Activated naive CD8-positive, alpha-beta T cell treated with anti-CD3 and anti-CD28 coated beads, Interleukin-2, amount 10 ng/mL, durations not matched to agents 7 days and 5 days (primary cell): ENCODE data around the gene KIF4B. TPM values are rescaled to one million over a fixed set of nuclear protein-coding genes. Genes with fewer than 3 reads are reported as not detected.
"Not testable (repeated sequence)": the region's sequence is repeated elsewhere in the genome, so short reads cannot be mapped to it uniquely, and the experiment has no call there.

Source experiments
- ATAC-seq: fragments of 150-1000 bp; cut with Tn5 transposase; one replicate; pipeline ENCODE4 v1.10.0; 2021; ENCODE audit warnings: low read depth, moderate library complexity
- POLR2A ChIA-PET: fragments of 350-600 bp; sonication (Branson Sonifier 250); formaldehyde crosslinking; loops from one replicate; lab custom pipeline; 2021; ENCODE audit warnings: antibody characterized with exemption; lab: Charles Lee
- DNase-seq: peaks from one replicate; pipeline ENCODE4 v3.0.0; 2021
- H3K27ac Mint-ChIP-seq: one replicate; pipeline ENCODE4 v1.8.0; 2022; ENCODE audit warnings: mild to moderate bottlenecking, mixed read lengths
- H3K27me3 Mint-ChIP-seq: one replicate; pipeline ENCODE4 v1.8.0; 2022; ENCODE audit warnings: mild to moderate bottlenecking, moderate library complexity, mixed read lengths
- H3K36me3 Mint-ChIP-seq: one replicate; pipeline ENCODE4 v1.8.0; 2021; ENCODE audit warnings: mild to moderate bottlenecking, mixed read lengths
- H3K4me1 Mint-ChIP-seq: one replicate; pipeline ENCODE4 v1.8.0; 2021; ENCODE audit warnings: mixed read lengths
- H3K4me3 Mint-ChIP-seq: one replicate; pipeline ENCODE4 v1.8.0; 2022; ENCODE audit warnings: mild to moderate bottlenecking, moderate library complexity, mixed read lengths
- H3K9me3 Mint-ChIP-seq: one replicate; pipeline ENCODE4 v1.8.0; 2021; ENCODE audit warnings: mixed read lengths
- total RNA-seq, 2 experiments: library from RNA; stranded (reverse); gene quantifications; one replicate each; pipeline ENCODE4 v1.2.3, GENCODE V29; 2021

KIF4B gene
- total RNA-seq, 2 experiments from 2014 or later = not detected

DNA sequence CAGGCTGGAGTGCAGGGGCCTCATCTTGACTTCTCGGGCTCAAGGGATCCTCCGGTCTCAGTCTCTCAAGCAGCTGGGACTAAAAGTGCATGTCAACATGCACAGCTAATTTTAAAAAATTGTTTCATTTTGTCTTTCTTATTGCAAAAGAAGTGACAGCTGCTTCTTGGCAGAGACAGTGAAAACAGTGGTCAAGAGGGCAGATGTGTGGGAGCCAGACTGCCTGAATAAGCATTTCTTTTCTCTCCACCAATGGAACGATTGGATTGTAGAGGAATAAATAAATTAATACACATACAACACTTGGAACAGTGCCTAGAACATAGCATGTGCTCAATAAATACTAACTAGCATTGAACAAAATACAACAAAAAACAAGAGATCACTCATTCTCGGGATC lies 27.4 kb upstream of the KIF4B start:
- Mint-ChIP-seq H3K36me3 (no peaks in the 10 kb centered on the region), H3K27ac (no peak overlapping the region), H3K27me3 (peaks cover 21% of the 10 kb centered on the region), H3K9me3 (no peaks in the 10 kb centered on the region), H3K4me1 (no peaks in the 10 kb centered on the region), H3K4me3 (no peak overlapping the region)
- POLR2A ChIA-PET = no interaction called here
- no peak for DNase-seq
- no peak for ATAC-seq

DNA sequence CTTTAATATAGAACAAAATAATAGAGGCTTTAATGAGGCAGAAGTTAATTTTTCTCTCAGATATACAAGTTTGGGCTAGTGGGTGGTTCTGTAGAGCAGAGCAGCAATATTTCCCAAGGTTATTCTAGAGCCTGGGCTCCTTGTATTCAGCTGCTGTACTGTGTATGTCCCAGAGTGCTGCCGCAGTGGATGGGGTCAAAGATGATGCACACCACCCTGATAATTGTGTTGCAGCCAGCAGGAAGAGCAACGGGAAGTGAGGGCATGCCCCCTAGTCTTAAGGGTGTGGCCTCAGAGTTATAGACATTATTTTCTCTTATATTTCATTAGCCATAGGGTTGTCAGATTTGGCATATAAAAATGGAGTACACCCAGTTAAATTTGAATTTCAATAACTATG lies 23.9 kb upstream of the KIF4B start:
- H3K27me3 Mint-ChIP-seq = peaks cover 17% of the 10 kb centered on the region
- no peak overlapping the region for H3K4me3 Mint-ChIP-seq
- no peaks in the 10 kb centered on the region for H3K4me1 Mint-ChIP-seq
- no peak overlapping the region for H3K27ac Mint-ChIP-seq
- DNase-seq (no peak), ATAC-seq (no peak)
- H3K9me3 Mint-ChIP-seq = no peaks in the 10 kb centered on the region
- H3K36me3 Mint-ChIP-seq = no peaks in the 10 kb centered on the region
- POLR2A ChIA-PET = no interaction called here

DNA sequence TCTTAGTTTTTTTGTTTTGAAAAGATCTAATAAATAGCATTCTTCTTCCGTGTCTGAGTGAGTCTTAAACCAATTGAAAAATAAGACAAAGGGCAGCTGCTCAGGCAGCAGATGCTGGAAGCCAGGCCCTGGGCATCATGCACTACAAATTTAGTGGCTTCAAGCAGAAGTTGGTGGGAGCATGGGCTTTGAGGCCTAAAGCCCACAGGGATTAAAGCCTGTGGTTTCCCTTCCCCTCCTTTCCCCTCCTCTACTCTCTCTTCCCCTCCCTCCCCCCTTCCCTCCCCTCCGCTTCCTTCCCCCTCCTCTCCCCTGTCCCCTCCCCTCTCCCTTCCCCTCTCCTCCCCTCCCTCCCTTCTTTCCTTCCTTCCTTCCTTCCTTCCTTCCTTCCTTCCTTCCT lies 20.1 kb upstream of the KIF4B start:
- H3K27ac Mint-ChIP-seq = no peak overlapping the region
- H3K4me1 Mint-ChIP-seq = no peaks in the 10 kb centered on the region
- DNase-seq (no peak), ATAC-seq (no peak)
- H3K4me3 Mint-ChIP-seq = no peak overlapping the region
- peaks cover 4% of the 10 kb centered on the region for H3K27me3 Mint-ChIP-seq
- no peaks in the 10 kb centered on the region for H3K36me3 Mint-ChIP-seq
- no peaks in the 10 kb centered on the region for H3K9me3 Mint-ChIP-seq
- POLR2A ChIA-PET = no interaction called here

DNA sequence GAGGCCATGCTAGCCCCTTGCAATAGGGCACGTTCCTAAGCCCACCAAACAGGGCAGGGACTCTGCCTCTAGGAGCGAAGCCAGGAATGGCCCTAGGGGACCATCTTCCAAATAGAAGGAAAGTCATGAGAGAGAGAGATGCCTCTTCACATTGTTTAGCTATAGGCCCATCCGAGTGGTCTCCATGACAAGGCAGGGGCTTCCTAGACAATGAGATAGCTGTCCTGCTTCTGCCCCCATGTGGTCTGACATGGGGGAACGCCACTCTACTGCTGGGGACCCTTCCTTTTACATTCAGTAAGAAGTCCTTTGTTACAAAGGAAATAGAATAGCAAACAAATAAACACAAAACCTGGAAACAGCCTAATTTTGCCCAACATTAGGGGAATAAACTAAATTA lies 17.9 kb upstream of the KIF4B start:
- ATAC-seq = no peak
- peaks cover 12% of the 10 kb centered on the region for H3K27me3 Mint-ChIP-seq
- H3K36me3 Mint-ChIP-seq = no peaks in the 10 kb centered on the region
- H3K4me3 Mint-ChIP-seq = no peak overlapping the region
- no peak for DNase-seq
- POLR2A ChIA-PET = no interaction called here
- H3K27ac Mint-ChIP-seq = no peak overlapping the region
- H3K9me3 Mint-ChIP-seq = no peaks in the 10 kb centered on the region
- no peaks in the 10 kb centered on the region for H3K4me1 Mint-ChIP-seq

DNA sequence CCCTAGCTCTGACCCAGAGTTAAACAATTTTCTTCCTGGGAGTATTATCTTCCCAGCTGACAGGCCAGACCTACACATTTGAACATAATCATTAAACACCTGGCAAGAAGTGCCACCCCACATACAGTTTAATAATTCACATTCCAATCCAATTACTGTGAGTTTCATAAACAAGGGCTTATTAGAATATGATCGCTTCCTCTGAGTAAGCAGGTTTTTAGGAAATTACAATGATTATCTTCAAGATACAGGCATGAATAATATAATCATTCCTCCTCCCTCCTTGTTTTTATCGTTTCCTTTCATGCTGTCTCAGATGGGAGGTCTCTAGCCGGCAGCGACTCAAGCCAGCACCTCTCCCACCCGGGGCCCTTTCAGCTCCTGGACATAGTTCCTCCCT lies 15.8 kb upstream of the KIF4B start:
- DNase-seq = no peak
- H3K4me3 Mint-ChIP-seq = no peak overlapping the region
- no peaks in the 10 kb centered on the region for H3K9me3 Mint-ChIP-seq
- ATAC-seq = no peak
- H3K27me3 Mint-ChIP-seq = peaks cover 10% of the 10 kb centered on the region
- H3K36me3 Mint-ChIP-seq = no peaks in the 10 kb centered on the region
- POLR2A ChIA-PET = no interaction called here
- H3K27ac Mint-ChIP-seq = no peak overlapping the region
- H3K4me1 Mint-ChIP-seq = no peaks in the 10 kb centered on the region

DNA sequence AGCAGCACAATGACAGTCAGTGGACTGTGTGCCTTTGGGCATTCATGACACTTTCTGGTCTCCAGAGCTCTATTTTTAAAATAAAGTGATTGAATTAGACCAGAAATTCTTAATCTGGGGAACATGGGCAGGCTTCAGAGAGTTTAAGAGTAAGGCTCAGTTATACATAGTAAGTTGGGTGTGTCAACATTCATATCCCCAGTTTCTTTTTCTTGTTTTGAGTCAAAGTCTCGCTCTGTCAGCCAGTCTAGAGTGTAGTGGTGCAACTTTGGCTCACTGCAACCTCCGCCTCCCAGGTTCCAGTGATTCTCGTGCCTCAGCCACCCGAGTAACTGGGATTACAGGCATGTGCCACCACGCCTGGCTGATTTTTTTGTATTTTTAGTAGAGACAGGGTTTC lies 13.7 kb upstream of the KIF4B start:
- POLR2A ChIA-PET = no interaction called here
- no peak overlapping the region for H3K27ac Mint-ChIP-seq
- peaks cover 10% of the 10 kb centered on the region for H3K27me3 Mint-ChIP-seq
- DNase-seq (no peak), ATAC-seq (no peak)
- H3K4me3 Mint-ChIP-seq = no peak overlapping the region
- no peaks in the 10 kb centered on the region for H3K4me1 Mint-ChIP-seq
- no peaks in the 10 kb centered on the region for H3K9me3 Mint-ChIP-seq
- no peaks in the 10 kb centered on the region for H3K36me3 Mint-ChIP-seq

DNA sequence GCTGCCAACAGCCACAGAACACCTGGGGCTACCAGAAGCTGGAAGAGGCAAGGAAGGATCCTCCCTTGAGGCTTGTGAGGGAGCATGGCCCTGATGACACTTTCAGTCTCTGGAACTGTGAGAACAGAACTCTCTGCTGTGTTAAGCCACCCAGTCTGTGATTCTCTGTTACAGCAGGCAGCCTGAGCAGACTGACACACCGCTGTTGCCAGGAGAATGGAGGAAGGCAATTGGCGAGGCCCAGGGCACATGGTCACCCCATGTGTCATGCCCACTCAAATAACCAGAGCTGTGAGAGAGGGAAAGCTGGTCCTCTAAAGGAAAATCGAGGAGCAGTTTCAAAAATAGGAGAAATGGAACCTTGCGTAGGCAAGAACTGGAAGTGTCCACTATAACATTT lies 12.0 kb upstream of the KIF4B start:
- no peak overlapping the region for H3K4me3 Mint-ChIP-seq
- no peak for ATAC-seq
- no peak overlapping the region for H3K27ac Mint-ChIP-seq
- no peaks in the 10 kb centered on the region for H3K36me3 Mint-ChIP-seq
- peaks cover 13% of the 10 kb centered on the region for H3K27me3 Mint-ChIP-seq
- H3K9me3 Mint-ChIP-seq = no peaks in the 10 kb centered on the region
- H3K4me1 Mint-ChIP-seq = no peaks in the 10 kb centered on the region
- no peak for DNase-seq
- POLR2A ChIA-PET = no interaction called here

DNA sequence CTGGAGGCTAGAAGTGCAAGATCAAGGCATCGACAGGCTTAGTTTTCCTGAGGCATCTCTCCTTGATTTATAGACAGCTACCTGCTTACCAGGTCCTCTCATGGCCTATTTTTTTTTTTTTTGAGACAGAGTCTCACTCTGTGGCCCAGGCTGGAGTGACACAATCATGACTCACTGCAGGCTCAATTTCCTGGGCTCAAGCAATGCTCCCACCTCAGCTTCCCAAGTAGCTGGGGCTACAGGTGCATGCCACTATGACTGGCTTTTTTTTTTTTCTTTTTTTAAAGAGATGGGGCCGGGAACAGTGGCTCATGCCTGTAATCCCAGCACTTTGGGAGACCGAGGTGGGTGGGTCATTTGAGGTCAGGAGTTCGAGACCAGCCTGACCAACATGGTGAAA lies 10.8 kb upstream of the KIF4B start:
- not testable (repeated sequence) for H3K27ac Mint-ChIP-seq, H3K4me1 Mint-ChIP-seq, ATAC-seq, H3K9me3 Mint-ChIP-seq, H3K36me3 Mint-ChIP-seq, H3K4me3 Mint-ChIP-seq, DNase-seq
- peaks cover 13% of the 10 kb centered on the region for H3K27me3 Mint-ChIP-seq
- POLR2A ChIA-PET = interaction anchor here (0.6 kb wide), 1 partner anchor 63 kb away, joined by 3 read pairs; no protein-coding TSS in a partner anchor

DNA sequence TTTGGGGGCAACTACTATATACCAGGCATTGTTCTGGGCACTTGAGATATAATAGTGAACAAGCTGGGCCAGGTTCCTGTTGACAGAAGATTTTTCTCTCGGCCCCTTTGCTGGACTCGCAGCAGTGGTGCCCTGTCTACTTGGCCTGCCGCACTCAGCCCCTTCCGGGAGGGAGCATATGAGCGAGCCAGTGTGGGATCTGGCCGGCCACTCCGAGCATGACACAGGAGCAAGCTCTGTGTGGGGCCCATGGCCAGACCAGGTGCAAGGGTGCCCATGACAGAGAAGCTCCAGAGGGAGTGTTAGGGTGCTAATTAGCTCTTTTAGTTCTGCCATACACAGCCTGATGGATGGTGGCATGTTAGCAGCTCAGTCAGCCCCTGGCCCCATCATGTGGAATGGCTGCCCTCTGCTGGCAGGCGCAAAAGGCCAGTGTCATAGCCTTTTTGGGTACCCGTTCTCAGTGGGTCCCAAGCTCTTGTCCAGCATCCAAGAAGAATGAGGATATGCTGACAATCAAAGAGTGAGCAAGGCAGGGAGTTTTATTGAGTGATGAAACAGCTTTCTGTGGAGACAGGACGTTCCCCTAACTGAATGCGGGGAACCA lies 9.3 kb upstream of the KIF4B start:
- Mint-ChIP-seq H3K27ac (no peak overlapping the region), H3K9me3 (no peaks in the 10 kb centered on the region), H3K36me3 (no peaks in the 10 kb centered on the region), H3K4me3 (no peak overlapping the region), H3K4me1 (no peaks in the 10 kb centered on the region), H3K27me3 (peaks cover 3% of the 10 kb centered on the region)
- DNase-seq (peak; percentile 32), ATAC-seq (no peak)
- POLR2A ChIA-PET = no interaction called here

DNA sequence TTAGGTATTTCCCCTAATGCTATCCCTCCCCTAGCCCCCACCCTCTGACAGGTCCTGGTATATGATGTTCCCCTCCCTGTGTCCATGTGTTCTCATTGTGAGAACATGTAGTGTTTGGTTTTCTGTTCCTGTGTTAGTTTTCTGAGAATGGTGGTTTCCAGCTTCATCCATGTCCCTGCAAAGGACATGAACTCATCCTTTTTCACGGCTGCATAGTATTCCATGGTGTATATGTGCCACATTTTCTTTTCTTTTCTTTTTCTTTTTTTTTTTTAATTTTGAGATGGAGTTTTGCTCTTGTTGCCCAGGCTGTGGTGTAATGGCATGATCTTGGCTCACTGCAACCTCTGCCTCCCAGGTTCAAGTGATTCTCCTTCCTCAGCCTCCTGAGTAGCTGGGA lies 7.3 kb upstream of the KIF4B start:
- H3K27ac Mint-ChIP-seq, H3K4me3 Mint-ChIP-seq, H3K36me3 Mint-ChIP-seq, H3K4me1 Mint-ChIP-seq, DNase-seq, H3K27me3 Mint-ChIP-seq, ATAC-seq, POLR2A ChIA-PET, H3K9me3 Mint-ChIP-seq: not testable (repeated sequence)

DNA sequence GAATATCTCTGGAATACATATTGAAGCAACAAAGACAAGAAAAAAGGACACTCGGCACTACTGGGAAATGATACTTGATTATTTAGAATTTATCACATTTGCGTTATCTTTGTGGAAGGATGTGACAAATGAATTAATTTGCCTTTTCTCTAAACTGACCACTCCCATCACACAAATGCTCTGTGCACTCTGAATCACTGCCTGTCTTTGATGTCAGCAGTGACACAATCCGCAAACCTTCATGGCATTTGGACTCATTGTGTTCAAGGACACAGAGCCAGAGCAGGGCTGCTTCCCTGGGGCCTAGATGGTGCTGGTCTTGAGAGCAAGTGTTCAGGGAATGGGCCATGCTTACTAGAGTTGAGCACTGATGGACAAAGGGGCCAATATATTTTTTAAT lies 4.9 kb upstream of the KIF4B start:
- Mint-ChIP-seq H3K27ac (no peak overlapping the region), H3K4me3 (no peak overlapping the region), H3K9me3 (no peaks in the 10 kb centered on the region), H3K27me3 (peaks cover 19% of the 10 kb centered on the region), H3K36me3 (no peaks in the 10 kb centered on the region), H3K4me1 (no peaks in the 10 kb centered on the region)
- POLR2A ChIA-PET = no interaction called here
- no peak for DNase-seq
- ATAC-seq = no peak

DNA sequence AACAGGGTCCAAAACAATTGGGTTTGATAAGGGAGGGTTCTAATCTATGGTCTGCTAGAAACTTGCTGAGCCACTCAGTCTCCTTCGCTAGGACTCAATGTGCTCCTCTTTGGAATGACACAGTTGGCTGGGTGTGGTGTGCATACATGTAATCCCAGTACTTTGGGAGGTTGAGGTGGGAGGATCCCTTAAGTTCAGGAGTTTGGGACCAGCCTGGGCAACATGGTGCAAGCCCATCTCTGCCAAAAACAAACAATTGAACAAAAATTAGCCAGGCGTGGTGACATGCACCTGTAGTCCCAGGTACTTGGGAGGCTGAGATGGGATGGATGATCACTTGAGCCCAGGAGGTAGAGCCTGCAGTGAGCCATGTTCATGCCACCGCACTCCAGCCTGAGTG lies 2.7 kb upstream of the KIF4B start:
- POLR2A ChIA-PET = no interaction called here
- Mint-ChIP-seq H3K36me3 (no peaks in the 10 kb centered on the region), H3K9me3 (no peaks in the 10 kb centered on the region), H3K4me1 (no peaks in the 10 kb centered on the region), H3K4me3 (no peak overlapping the region), H3K27me3 (peaks cover 20% of the 10 kb centered on the region), H3K27ac (no peak overlapping the region)
- no peak for ATAC-seq
- no peak for DNase-seq

DNA sequence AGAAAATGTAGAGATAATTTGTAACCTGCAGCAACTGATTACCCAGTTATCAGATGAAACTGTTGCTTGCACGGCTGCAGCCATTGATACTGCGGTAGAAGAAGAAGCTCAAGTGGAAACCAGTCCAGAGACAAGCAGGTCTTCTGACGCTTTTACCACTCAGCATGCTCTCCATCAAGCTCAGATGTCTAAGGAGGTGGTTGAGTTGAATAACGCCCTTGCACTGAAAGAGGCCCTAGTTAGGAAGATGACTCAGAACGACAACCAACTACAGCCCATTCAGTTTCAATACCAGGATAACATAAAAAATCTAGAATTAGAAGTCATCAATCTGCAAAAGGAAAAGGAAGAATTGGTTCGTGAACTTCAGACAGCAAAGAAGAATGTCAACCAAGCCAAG lies 1.7 kb downstream of the KIF4B start:
- POLR2A ChIA-PET = no interaction called here
- Mint-ChIP-seq H3K36me3 (no peaks in the 10 kb centered on the region), H3K4me3 (no peak overlapping the region), H3K27me3 (peaks cover 24% of the 10 kb centered on the region), H3K4me1 (no peaks in the 10 kb centered on the region), H3K27ac (no peak overlapping the region), H3K9me3 (no peaks in the 10 kb centered on the region)
- DNase-seq = no peak
- no peak for ATAC-seq

DNA sequence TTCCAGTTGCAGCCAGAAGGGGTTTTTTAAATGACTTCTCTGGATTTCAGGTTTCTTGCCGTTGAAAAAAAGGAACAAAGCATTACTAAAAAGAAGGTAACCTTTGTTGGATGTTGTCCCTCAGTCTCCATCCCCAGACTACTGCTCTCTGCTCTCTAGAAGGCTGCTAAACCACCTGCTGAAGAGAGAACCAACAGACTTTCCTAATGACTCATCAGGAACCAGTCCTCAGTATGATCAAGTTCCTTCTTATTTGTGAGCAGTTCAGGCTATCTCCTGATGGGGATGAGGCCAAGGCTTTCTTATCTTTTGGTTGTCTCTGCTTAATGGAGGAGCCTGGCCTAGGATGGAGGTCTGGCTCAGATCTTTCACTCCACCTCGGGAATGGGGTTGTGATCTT lies 4.1 kb downstream of the KIF4B start:
- H3K4me3 Mint-ChIP-seq = no peak overlapping the region
- no peaks in the 10 kb centered on the region for H3K36me3 Mint-ChIP-seq
- POLR2A ChIA-PET = no interaction called here
- no peaks in the 10 kb centered on the region for H3K4me1 Mint-ChIP-seq
- ATAC-seq (no peak), DNase-seq (no peak)
- H3K27ac Mint-ChIP-seq = no peak overlapping the region
- H3K27me3 Mint-ChIP-seq = peaks cover 18% of the 10 kb centered on the region
- H3K9me3 Mint-ChIP-seq = no peaks in the 10 kb centered on the region
